A549 (cell line): ENCODE measurements around the gene MAPK11. TPM values are rescaled to one million over a fixed set of nuclear protein-coding genes. Genes with fewer than 3 reads are reported as not detected.

Experiments
- ATAC-seq, 2 experiments: fragments of 200-7000 bp in 1 of 2; fragments of >200 bp in 1 of 2; cut with Nextera tagmentation in 1 of 2; cut with Tn5 transposase in 1 of 2; 3 replicates each; pipeline versions ENCODE4 v1.8.0 to v1.9.1; 2018 to 2020; ENCODE audit warnings: mild to moderate bottlenecking in 1 of 2, moderate library complexity in 1 of 2
- CTCF ChIA-PET: fragments of 300-600 bp; sonication (Branson Sonifier 250); formaldehyde crosslinking; extraction: SDS; loops from one replicate; lab custom pipeline; 2021; ENCODE audit warnings: antibody characterized with exemption, inconsistent platforms; lab: Yijun Ruan, JAX
- POLR2A ChIA-PET: fragments of 350-600 bp; formaldehyde crosslinking; extraction: SDS; loops from one replicate; lab custom pipeline; 2021; ENCODE audit warnings: antibody characterized with exemption, inconsistent platforms; lab: Yijun Ruan, JAX
- DNase-seq, 2 experiments: peaks; one replicate each; pipeline versions ENCODE4 v3.0.0 to v3.0.0-alpha.2; 2011 to 2016; ENCODE audit warnings: low read depth in 1 of 2, low spot score in 1 of 2
- FAIRE-seq: peaks from 2 replicates; lab custom pipeline; 2011; peaks lifted over from hg19 to GRCh38; lab: Jason Lieb, UNC
- H3K27ac ChIP-seq, 2 experiments: fragments of >200 bp; sonication (Bioruptor Twin); formaldehyde crosslinking; 3 replicates each; pipeline ENCODE4 v1.5.1; 2016 to 2017
- H3K4me1 ChIP-seq: fragments of >200 bp; sonication (Bioruptor Twin); formaldehyde crosslinking; 3 replicates; pipeline ENCODE4 v1.6.1; 2016
- H3K4me2 ChIP-seq: fragments of >200 bp; sonication (Bioruptor Twin); formaldehyde crosslinking; 3 replicates; pipeline ENCODE4 v1.6.1; 2016
- H3K4me3 ChIP-seq: fragments of >200 bp; sonication (Bioruptor Twin); formaldehyde crosslinking; 3 replicates; pipeline ENCODE4 v1.5.1; 2016
- H3K9me3 ChIP-seq: fragments of >200 bp; sonication (Bioruptor Twin); formaldehyde crosslinking; 3 replicates; pipeline ENCODE4 v1.6.1; 2016
- BHLHE40 ChIP-seq: IDR thresholded peaks from 2 replicates; pipeline ENCODE4 v1.6.1; 2012; ENCODE audit warnings: low read depth, low read length, inconsistent platforms
- CBX8 ChIP-seq: fragments of 200-600 bp; sonication (generic); IDR thresholded peaks from 2 replicates; pipeline ENCODE4 v1.6.1; 2016
- CEBPB ChIP-seq, 2 experiments: fragments of >200 bp in 1 of 2; sonication (Bioruptor Twin) in 1 of 2; formaldehyde crosslinking in 1 of 2; IDR thresholded peaks; 2 replicates each; pipeline ENCODE4 v1.6.1; 2012 to 2016
- CTCF ChIP-seq: fragments of >200 bp; sonication (Bioruptor Twin); formaldehyde crosslinking; IDR thresholded peaks from 3 replicates; pipeline ENCODE4 v1.5.1; 2016
- EHF ChIP-seq: fragments of 250-450 bp; sonication (Bioruptor Pico); IDR thresholded peaks from 2 replicates; pipeline ENCODE4 v1.5.0; 2020; ENCODE audit warnings: mild to moderate bottlenecking
- ELK1 ChIP-seq: fragments of 150-350 bp; IDR thresholded peaks from 2 replicates; pipeline ENCODE4 v1.6.1; 2014; ENCODE audit warnings: low read depth, mild to moderate bottlenecking, low read length
- ESRRA ChIP-seq: fragments of 150-350 bp; IDR thresholded peaks from 2 replicates; pipeline ENCODE4 v1.6.1; 2014; ENCODE audit warnings: mild to moderate bottlenecking, low read length, borderline replicate concordance
- FOSB ChIP-seq: fragments of 250-450 bp; sonication (Bioruptor Pico); IDR thresholded peaks from 2 replicates; pipeline ENCODE4 v1.5.0; 2020; ENCODE audit warnings: mild to moderate bottlenecking, moderate library complexity
- FOSL2 ChIP-seq, 2 experiments: fragments of 450-650 bp in 1 of 2; fragments of >200 bp in 1 of 2; sonication (Bioruptor Twin) in 1 of 2; formaldehyde crosslinking; IDR thresholded peaks; 2 replicates each; pipeline versions ENCODE4 v1.5.0 to v1.6.1; 2016 to 2020; ENCODE audit warnings: mild to moderate bottlenecking in 1 of 2, moderate library complexity in 1 of 2
- HEYL ChIP-seq: fragments of 250-450 bp; sonication (Bioruptor Pico); IDR thresholded peaks from 2 replicates; pipeline ENCODE4 v1.8.0; 2021; ENCODE audit warnings: mild to moderate bottlenecking, moderate library complexity
- HOXA7 ChIP-seq: fragments of 250-450 bp; sonication (Bioruptor Pico); IDR thresholded peaks from 2 replicates; pipeline ENCODE4 v1.5.0; 2020; ENCODE audit warnings: mild to moderate bottlenecking, moderate library complexity
- HOXB5 ChIP-seq: fragments of 250-450 bp; sonication (Bioruptor Pico); IDR thresholded peaks from 2 replicates; pipeline ENCODE4 v1.5.0; 2020; ENCODE audit warnings: mild to moderate bottlenecking, moderate library complexity
- KDM1A ChIP-seq: fragments of 200-600 bp; sonication (generic); IDR thresholded peaks from 2 replicates; pipeline ENCODE4 v1.6.1; 2016; ENCODE audit warnings: low read depth, mild to moderate bottlenecking
- MAFK ChIP-seq: fragments of 450-650 bp; IDR thresholded peaks from 2 replicates; pipeline ENCODE4 v1.6.1; 2014; ENCODE audit not compliant: partially characterized antibody
- NFE2L2 ChIP-seq: fragments of 150-350 bp; conservative IDR thresholded peaks from 2 replicates; pipeline ENCODE4 v1.6.1; 2014; ENCODE audit warnings: low read length
- NR3C1 ChIP-seq: fragments of >200 bp; sonication (Bioruptor Twin); formaldehyde crosslinking; IDR thresholded peaks from 3 replicates; pipeline ENCODE4 v1.6.1; 2017
- PHF8 ChIP-seq: fragments of 200-600 bp; sonication (generic); IDR thresholded peaks from 2 replicates; pipeline ENCODE4 v1.6.1; 2016; ENCODE audit warnings: low read depth, mild to moderate bottlenecking, antibody characterized with exemption, moderate library complexity, borderline replicate concordance
- POLR2A ChIP-seq: IDR thresholded peaks from 2 replicates; pipeline ENCODE4 v1.6.1; 2012; ENCODE audit warnings: mild to moderate bottlenecking, low read length
- RARB ChIP-seq: fragments of 250-450 bp; sonication (Bioruptor Pico); IDR thresholded peaks from 2 replicates; pipeline ENCODE4 v1.8.0; 2021; ENCODE audit warnings: mild to moderate bottlenecking, moderate library complexity
- RNF2 ChIP-seq: fragments of 200-600 bp; sonication (generic); IDR thresholded peaks from 2 replicates; pipeline ENCODE4 v1.6.1; 2016; ENCODE audit warnings: low read depth, mild to moderate bottlenecking, antibody characterized with exemption, moderate library complexity, borderline replicate concordance
- SMC3 ChIP-seq: fragments of >200 bp; sonication (Bioruptor Twin); formaldehyde crosslinking; IDR thresholded peaks from 3 replicates; pipeline ENCODE4 v1.6.1; 2018; ENCODE audit warnings: inconsistent platforms
- SREBF2 ChIP-seq: fragments of 450-650 bp; IDR thresholded peaks from 2 replicates; pipeline ENCODE4 v1.6.1; 2014; ENCODE audit warnings: mild to moderate bottlenecking, moderate library complexity
- ZNF302 ChIP-seq: fragments of 250-450 bp; sonication (Bioruptor Pico); IDR thresholded peaks from 2 replicates; pipeline ENCODE4 v1.9.0; 2021; ENCODE audit warnings: inconsistent platforms, mild to moderate bottlenecking, moderate library complexity
- WGBS: methylation state at CpG from one replicate; pipeline ENCODE4 v1.1.6; 2017; ENCODE audit errors: missing lambda C conversion rate; 5-methylcytosine and 5-hydroxymethylcytosine counted together
- polyA plus RNA-seq, 4 experiments: library from polyadenylated mRNA; depleted of rRNA in 3 of 4; stranded (reverse); fragments of >200 nt; fragmentation: RNase III in 1 of 4; extraction: RNeasy Plus Mini Kit Qiagen cat#74134 plus additional on column Dnase treatment in 1 of 4; gene quantifications; 2 replicates in 3 of 4; 3 replicates in 1 of 4; pipeline ENCODE4 v1.2.3, GENCODE V29; 2011 to 2017
- TF ChIP-seq, protein P1 (sequence below): IDR thresholded peaks from 2 replicates; pipeline ENCODE4 v1.6.1; 2012
- TF ChIP-seq, protein P2 (sequence below): fragments of 450-650 bp; IDR thresholded peaks from 2 replicates; pipeline ENCODE4 v1.6.1; 2014; ENCODE audit warnings: antibody characterized with exemption
- TF ChIP-seq, protein P3 (sequence below): fragments of >200 bp; sonication (Bioruptor Twin); formaldehyde crosslinking; IDR thresholded peaks from 2 replicates; pipeline ENCODE4 v1.6.1; 2016
- TF ChIP-seq, protein P4 (sequence below): IDR thresholded peaks from 2 replicates; pipeline ENCODE4 v1.6.1; 2012; ENCODE audit warnings: low read depth, borderline replicate concordance

The MAPK11 gene
- polyA plus RNA-seq, 2 of the 4 experiments (the other 2 are of a cell fraction) = 1.6 to 5.5 TPM

DNA sequence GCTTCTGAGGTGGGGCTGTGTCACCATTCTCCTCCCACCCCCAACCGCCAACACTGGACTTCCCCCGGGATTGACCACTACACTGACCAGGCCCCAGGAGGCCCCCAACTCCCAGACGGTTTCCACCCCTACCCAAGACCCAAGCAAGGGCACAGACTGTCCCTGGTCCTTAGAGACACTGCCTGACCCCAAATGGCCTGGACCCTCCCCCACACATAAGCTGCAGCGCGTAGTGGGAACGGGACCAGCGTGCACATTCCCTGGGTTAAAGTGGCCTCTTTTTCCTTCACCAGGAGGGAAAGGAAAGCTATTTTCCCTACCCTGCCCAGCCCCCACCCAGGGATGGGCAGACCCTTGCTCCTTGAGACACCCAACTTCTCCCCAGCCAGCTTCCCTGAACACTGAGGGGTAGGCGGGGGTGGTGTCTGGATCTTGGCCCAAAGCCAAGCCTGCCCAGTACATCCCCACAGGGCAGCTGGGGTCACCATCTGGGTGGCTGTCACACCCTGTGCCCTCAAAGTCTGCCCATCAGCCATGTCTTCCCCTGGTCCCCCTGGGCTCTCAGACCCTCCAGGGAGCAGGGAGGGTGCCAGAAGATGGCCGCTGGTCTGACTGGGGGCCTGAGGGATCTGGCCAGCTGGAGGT is 7.1 kb downstream of the MAPK11 start:
- TF ChIP-seq NFE2L2 (no peak), HOXB5 (CRISPR knock-in tag) (no peak), HOXA7 (no peak), KDM1A (no peak), CTCF (no peak), ESRRA (no peak), SMC3 (no peak), HEYL (no peak), SREBF2 (no peak), ELK1 (no peak)
- TF ChIP-seq, protein P1, sequence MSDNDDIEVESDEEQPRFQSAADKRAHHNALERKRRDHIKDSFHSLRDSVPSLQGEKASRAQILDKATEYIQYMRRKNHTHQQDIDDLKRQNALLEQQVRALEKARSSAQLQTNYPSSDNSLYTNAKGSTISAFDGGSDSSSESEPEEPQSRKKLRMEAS = no peak
- TF ChIP-seq, protein P2, sequence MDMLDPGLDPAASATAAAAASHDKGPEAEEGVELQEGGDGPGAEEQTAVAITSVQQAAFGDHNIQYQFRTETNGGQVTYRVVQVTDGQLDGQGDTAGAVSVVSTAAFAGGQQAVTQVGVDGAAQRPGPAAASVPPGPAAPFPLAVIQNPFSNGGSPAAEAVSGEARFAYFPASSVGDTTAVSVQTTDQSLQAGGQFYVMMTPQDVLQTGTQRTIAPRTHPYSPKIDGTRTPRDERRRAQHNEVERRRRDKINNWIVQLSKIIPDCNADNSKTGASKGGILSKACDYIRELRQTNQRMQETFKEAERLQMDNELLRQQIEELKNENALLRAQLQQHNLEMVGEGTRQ = no peak
- TF ChIP-seq, protein P3, sequence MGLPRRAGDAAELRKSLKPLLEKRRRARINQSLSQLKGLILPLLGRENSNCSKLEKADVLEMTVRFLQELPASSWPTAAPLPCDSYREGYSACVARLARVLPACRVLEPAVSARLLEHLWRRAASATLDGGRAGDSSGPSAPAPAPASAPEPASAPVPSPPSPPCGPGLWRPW = no peak
- TF ChIP-seq, protein P4, sequence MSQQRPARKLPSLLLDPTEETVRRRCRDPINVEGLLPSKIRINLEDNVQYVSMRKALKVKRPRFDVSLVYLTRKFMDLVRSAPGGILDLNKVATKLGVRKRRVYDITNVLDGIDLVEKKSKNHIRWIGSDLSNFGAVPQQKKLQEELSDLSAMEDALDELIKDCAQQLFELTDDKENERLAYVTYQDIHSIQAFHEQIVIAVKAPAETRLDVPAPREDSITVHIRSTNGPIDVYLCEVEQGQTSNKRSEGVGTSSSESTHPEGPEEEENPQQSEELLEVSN = no peak
- TF ChIP-seq, all 56 proteins: peak for 0
- FAIRE-seq = no peak
- Histone ChIP-seq H3K4me1 (peaks cover 29% of the 10 kb centered on the region), H3K4me2 (peak overlapping the region; percentile 90), H3K27ac (peak overlapping the region; percentile 98 to 99), H3K4me3 (no peak overlapping the region), H3K9me3 (no peaks in the 10 kb centered on the region)
- ChIA-PET POLR2A (no interaction called here), CTCF (interaction anchor here (0.6 to 2.3 kb wide), 8 partner anchors 11 to 263 kb away, joined by 3 to 18 read pairs (median 4); partner anchors contain the start of gene SCO2)
- no peak for DNase-seq
- no peak for ATAC-seq
- WGBS = 68% methylated on average over 6 of the region's 9 CpGs

DNA sequence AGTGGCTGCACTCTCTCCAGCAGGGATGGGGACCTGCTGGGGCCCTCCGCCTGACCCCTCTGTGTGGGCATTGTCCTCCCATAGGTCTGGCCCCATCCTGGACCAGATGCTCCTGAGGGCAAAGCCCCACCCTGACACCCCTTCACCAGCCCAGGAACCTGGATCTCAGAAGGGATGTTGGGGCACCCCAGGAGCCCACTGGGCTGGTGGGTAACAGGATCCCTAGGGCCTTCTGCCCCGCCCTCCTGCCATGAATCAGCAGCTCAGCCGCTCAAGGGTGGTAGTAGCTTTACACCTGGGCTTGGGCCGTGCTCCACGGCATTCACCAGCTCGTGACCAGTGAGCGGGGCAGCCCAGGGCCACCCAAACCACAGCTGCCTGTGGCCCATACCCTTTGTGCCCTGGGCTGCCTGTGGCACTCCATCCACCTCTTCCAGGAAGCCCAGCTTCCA is 7.7 kb downstream of the MAPK11 start:
- Histone ChIP-seq H3K4me2 (peak overlapping the region; percentile 90), H3K9me3 (no peaks in the 10 kb centered on the region)
- WGBS = 37% methylated on average over 6 of the region's 7 CpGs
- TF ChIP-seq ESRRA (no peak), SREBF2 (no peak), RARB (CRISPR knock-in tag) (no peak), SMC3 (no peak), CEBPB (IDR thresholded peaks at IDR 0.05) (no peak), ELK1 (no peak), FOSL2 (IDR thresholded peaks at IDR 0.05) (no peak), FOSL2 (CRISPR knock-in tag; IDR thresholded peaks at IDR 0.05) (no peak), ZNF302 (CRISPR knock-in tag) (no peak), MAFK (no peak), EHF (CRISPR knock-in tag) (no peak), BHLHE40 (no peak), RNF2 (no peak), FOSB (CRISPR knock-in tag) (no peak), PHF8 (no peak), POLR2A (no peak), CBX8 (no peak), NR3C1 (no peak)
- TF ChIP-seq, protein P2 = no peak
- TF ChIP-seq, protein P1 = no peak
- TF ChIP-seq, all 56 proteins: peak for 0
- ChIA-PET CTCF (interaction anchor here (0.6 to 2.3 kb wide), 7 partner anchors 10 to 97 kb away, joined by 3 to 18 read pairs (median 3); no protein-coding TSS in a partner anchor), POLR2A (no interaction called here)
- no peak overlapping the region for H3K4me3 ChIP-seq
- H3K4me1 ChIP-seq = peaks cover 26% of the 10 kb centered on the region
- FAIRE-seq = no peak
- peak; percentile 19 to 56; a peak in 3 of 6 replicates for ATAC-seq
- peak in 1 of 2 experiments; percentile 50 for DNase-seq
- peak overlapping the region; percentile 98 to 99 for H3K27ac ChIP-seq
